Astrocyte of the cerebellum (primary cell): Measurements from ENCODE around the gene CAMKMT.
"Not testable (repeated sequence)": the region's sequence is repeated elsewhere in the genome, so short reads cannot be mapped to it uniquely, and the experiment has no call there.

Experiments used
- DNase-seq: peaks from one replicate; pipeline ENCODE4 v3.0.0-alpha.2; 2011; ENCODE audit warnings: low read depth
- H3K4me3 ChIP-seq: 2 replicates; pipeline ENCODE4 v1.5.1; 2011; ENCODE audit warnings: mild to moderate bottlenecking, low read depth, low read length, moderate library complexity
- CTCF ChIP-seq: IDR thresholded peaks from 2 replicates; pipeline ENCODE4 v1.5.1; 2012; ENCODE audit warnings: low read length, low read depth, moderate library complexity, mild to moderate bottlenecking; ENCODE audit errors: missing control alignments
- in situ Hi-C: cut with HindIII; loops from 2 replicates; pipeline ENCODE4 v1.10.0; 2017; ENCODE audit warnings: low sequenced_read_pairs

Gene CAMKMT

GRCh38 chr2:44582363-44583008, 220.7 kb downstream of the CAMKMT start:
- H3K4me3 ChIP-seq = no peak overlapping the region
- no peak for DNase-seq
- in situ Hi-C loops = no loop called here
- TF ChIP-seq CTCF = no peak

- in situ Hi-C loops = loop anchor here (5.0 kb wide), 1 partner anchor 52 kb away; no protein-coding TSS in a partner anchor
- DNase-seq, H3K4me3 ChIP-seq: not testable (repeated sequence)
Measured at GRCh38 chr2:44595615-44596014, 233.9 kb downstream of the CAMKMT start.

DNA sequence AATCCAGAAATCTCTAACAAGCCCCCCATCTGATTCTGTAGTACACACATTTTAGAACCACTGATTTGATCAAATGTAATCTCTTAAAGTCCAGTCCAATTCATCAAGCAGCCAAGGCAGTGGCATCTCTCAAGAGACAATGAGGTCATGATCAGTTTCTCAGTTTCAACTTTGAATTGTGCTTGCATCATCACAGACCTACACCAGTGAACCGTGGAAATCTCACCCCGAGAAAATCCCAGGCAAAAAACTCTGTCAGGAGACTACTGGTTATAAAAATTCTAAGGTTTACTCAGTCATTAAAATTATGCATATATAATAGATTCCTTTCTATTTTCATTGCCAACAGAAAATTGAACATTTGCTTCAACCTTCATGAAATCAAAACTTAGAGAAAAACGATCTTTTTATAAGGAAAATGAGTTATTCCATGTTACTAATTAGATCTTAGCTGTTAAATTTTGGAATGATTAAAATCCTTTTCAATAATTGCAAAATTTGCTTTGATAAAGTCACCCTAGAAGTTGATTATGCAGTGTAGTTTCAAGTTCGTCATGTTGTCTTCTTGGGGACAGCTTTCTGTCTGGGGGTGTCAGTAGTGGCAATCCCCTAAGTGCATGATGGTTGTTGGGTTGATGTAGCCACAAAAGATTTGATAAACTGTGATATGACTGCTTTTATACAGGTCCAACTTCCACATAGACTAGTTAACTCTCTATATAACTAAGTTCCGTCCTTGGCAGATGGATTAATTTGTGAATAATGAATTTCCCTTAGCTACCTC, 235.0 kb downstream of the CAMKMT start:
- in situ Hi-C loops = loop anchor here (5.0 kb wide), 1 partner anchor 51 kb away; no protein-coding TSS in a partner anchor
- no peak for DNase-seq
- no peak for TF ChIP-seq CTCF
- no peak overlapping the region for H3K4me3 ChIP-seq

GRCh38 chr2:44598330-44599119, 236.8 kb downstream of the CAMKMT start:
- no peak for TF ChIP-seq CTCF
- no peak overlapping the region for H3K4me3 ChIP-seq
- no peak for DNase-seq
- in situ Hi-C loops = loop anchor here (5.0 kb wide), 1 partner anchor 49 kb away; no protein-coding TSS in a partner anchor

GRCh38 chr2:44599130-44599529, 237.4 kb downstream of the CAMKMT start:
- DNase-seq = no peak
- no peak for TF ChIP-seq CTCF
- H3K4me3 ChIP-seq = no peak overlapping the region
- in situ Hi-C loops = loop anchor here (5.0 kb wide), 1 partner anchor 48 kb away; no protein-coding TSS in a partner anchor

- H3K4me3 ChIP-seq = no peak overlapping the region
- DNase-seq = no peak
- no peak for TF ChIP-seq CTCF
- in situ Hi-C loops = no loop called here
Measured at GRCh38 chr2:44602446-44602845, 240.7 kb downstream of the CAMKMT start.

DNA sequence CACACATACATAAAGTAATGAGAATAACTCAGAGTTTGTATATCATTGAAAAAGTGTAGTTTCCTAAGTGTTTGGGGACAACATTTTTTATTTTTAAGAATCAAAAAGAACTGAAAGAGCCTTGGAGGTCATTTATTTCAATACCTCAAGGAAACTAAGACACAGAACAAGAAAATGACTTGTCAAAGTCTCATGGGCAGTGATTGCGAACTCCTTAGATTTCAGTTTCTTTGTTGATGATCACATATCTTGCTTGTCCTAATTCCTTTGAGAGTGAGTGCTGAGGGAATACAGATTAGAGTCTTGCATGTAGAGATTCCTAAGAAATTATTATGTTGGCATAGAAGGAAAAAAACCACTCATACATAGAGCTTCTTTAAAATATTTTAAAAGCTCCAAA, 243.8 kb downstream of the CAMKMT start:
- DNase-seq = no peak
- no peak overlapping the region for H3K4me3 ChIP-seq
- no peak for TF ChIP-seq CTCF
- in situ Hi-C loops = no loop called here
